ENCODE data around the gene TMEM245. TPM values are rescaled to one million over a fixed set of nuclear protein-coding genes. Genes with fewer than 3 reads are reported as not detected.

The TMEM245 gene
- total and polyA plus RNA-seq, 10 of the 15 experiments (the other 5 are each of a cell fraction or from before 2014, with no cell fraction given), result 7.4 to 36.1 (median 19.0) TPM

DNA sequence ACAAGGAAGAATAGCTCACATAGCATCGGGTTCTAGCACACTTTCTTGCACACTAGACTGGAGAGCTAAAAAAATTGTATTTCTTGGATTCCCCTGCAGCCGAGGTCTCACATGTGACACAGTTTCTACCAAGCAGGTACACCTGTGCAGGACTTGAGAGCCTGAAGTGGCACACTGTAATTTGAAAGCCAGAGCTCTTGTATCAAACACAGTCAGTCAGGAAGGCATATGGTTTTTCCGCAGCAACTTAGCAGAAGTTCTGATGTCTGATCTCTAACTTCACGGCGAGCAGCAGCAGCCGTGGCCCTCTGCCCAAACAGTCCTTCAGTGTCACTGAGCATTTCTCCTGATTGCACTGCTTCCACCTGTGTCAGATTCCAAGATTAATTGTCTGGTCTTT is 25.5 kb downstream of the TMEM245 start:
- no peaks in the 10 kb centered on the region for H3K9me3 ChIP-seq (replicated peaks; ENCODE audit: control insufficient read depth, insufficient read depth, low read length)
- TF ChIP-seq SMC3 (IDR thresholded peaks at IDR 0.05; ENCODE audit: borderline replicate concordance, low read length) (no peak), NR2F1 (conservative IDR thresholded peaks at IDR 0.05) (no peak), RUNX3 (IDR thresholded peaks at IDR 0.05; ENCODE audit: low read length) (no peak), NFIC (IDR thresholded peaks at IDR 0.05; ENCODE audit: low read depth, low read length) (no peak), ZSCAN29 (IDR thresholded peaks at IDR 0.05) (no peak), RELA (IDR thresholded peaks at IDR 0.05; ENCODE audit: borderline replicate concordance, partially characterized antibody) (no peak), SMAD1 (IDR thresholded peaks at IDR 0.05; ENCODE audit: low read depth, partially characterized antibody) (no peak), RBBP5 (conservative IDR thresholded peaks at IDR 0.05) (no peak), EED (IDR thresholded peaks at IDR 0.05; ENCODE audit: low read depth) (no peak), CHD2 (IDR thresholded peaks at IDR 0.05; ENCODE audit: borderline replicate concordance, low read depth, low read length) (no peak), SREBF1 (IDR thresholded peaks at IDR 0.05; ENCODE audit: low read length) (no peak), BMI1 (IDR thresholded peaks at IDR 0.05; ENCODE audit: borderline replicate concordance) (no peak), BACH1 (IDR thresholded peaks at IDR 0.05; ENCODE audit: borderline replicate concordance) (no peak), SIX5 (IDR thresholded peaks at IDR 0.05; ENCODE audit: low read depth, low read length, severe bottlenecking) (no peak), SP1 (IDR thresholded peaks at IDR 0.05; ENCODE audit: low read depth, low read length) (no peak), TBL1XR1 (IDR thresholded peaks at IDR 0.05; ENCODE audit: low read depth, low read length) (no peak), CREB1 (IDR thresholded peaks at IDR 0.05; ENCODE audit: low read depth) (no peak), PAX5 (IDR thresholded peaks at IDR 0.05; ENCODE audit: borderline replicate concordance, low read depth, low read length) (no peak)
- TF ChIP-seq, protein P1, sequence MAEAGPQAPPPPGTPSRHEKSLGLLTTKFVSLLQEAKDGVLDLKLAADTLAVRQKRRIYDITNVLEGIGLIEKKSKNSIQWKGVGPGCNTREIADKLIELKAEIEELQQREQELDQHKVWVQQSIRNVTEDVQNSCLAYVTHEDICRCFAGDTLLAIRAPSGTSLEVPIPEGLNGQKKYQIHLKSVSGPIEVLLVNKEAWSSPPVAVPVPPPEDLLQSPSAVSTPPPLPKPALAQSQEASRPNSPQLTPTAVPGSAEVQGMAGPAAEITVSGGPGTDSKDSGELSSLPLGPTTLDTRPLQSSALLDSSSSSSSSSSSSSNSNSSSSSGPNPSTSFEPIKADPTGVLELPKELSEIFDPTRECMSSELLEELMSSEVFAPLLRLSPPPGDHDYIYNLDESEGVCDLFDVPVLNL (IDR thresholded peaks at IDR 0.05; ENCODE audit: low read depth, low read length), result no peak
- TF ChIP-seq, protein P2, sequence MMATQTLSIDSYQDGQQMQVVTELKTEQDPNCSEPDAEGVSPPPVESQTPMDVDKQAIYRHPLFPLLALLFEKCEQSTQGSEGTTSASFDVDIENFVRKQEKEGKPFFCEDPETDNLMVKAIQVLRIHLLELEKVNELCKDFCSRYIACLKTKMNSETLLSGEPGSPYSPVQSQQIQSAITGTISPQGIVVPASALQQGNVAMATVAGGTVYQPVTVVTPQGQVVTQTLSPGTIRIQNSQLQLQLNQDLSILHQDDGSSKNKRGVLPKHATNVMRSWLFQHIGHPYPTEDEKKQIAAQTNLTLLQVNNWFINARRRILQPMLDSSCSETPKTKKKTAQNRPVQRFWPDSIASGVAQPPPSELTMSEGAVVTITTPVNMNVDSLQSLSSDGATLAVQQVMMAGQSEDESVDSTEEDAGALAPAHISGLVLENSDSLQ (IDR thresholded peaks at IDR 0.05), result no peak
- DNase-seq (ENCODE audit: low read depth, low spot score), result no peak
- no peak for ATAC-seq
- intact Hi-C loops (cut with micrococcal nuclease; ENCODE audit: unreplicated experiment), result no loop called here
- POLR2A ChIA-PET, result no interaction called here
- no TSS peak for BruUV-seq (replicated peaks)
- CTCF ChIA-PET, result no interaction called here
- WGBS (ENCODE audit: insufficient coverage, insufficient replicate concordance, low lambda C conversion rate, missing lambda C conversion rate), result 97% methylated on average over 6 of the region's 6 CpGs
- peaks cover 26% of the 10 kb centered on the region for H3K79me2 ChIP-seq (ENCODE audit: control insufficient read depth, insufficient read depth, low read length)
- no peaks in the 10 kb centered on the region; the same call in 1 of the 2 replicates for H4K20me1 ChIP-seq (ENCODE audit: control insufficient read depth, insufficient read depth)
- no peak overlapping the region for H2AFZ ChIP-seq (ENCODE audit: control insufficient read depth, low read depth, low read length)
- H3K36me3 ChIP-seq (ENCODE audit: control insufficient read depth in 2 of 2, insufficient read depth in 2 of 2, low read length in 1 of 2), result peaks cover 1 to 17% of the 10 kb centered on the region in 2 experiments
- no peak overlapping the region for H3K9ac ChIP-seq (ENCODE audit: control insufficient read depth, insufficient read depth, low read length)
- no peak overlapping the region for H3K27ac ChIP-seq (ENCODE audit: control insufficient read depth, insufficient read depth)
- no peaks in the 10 kb centered on the region for H3K27me3 ChIP-seq (replicated peaks in 1 of 2; ENCODE audit: control insufficient read depth in 2 of 2, insufficient read depth in 2 of 2, low read length in 1 of 2)
- SMC1A ChIA-PET (ENCODE audit: uncharacterized antibody, unreplicated experiment), result interaction anchor here (0.7 to 1.1 kb wide), 2 partner anchors 15 to 26 kb away, joined by 3 read pairs; partner anchors contain the start of gene TMEM245
- H3K4me2 ChIP-seq (ENCODE audit: control insufficient read depth, insufficient read depth), result no peak overlapping the region
- in situ Hi-C loops (cut with MboI), result no loop called here
- no peak overlapping the region for H3K4me3 ChIP-seq
- no peak for FAIRE-seq
- RAD21 ChIA-PET (ENCODE audit: unreplicated experiment), result no interaction called here
- H3K4me1 ChIP-seq (ENCODE audit: control insufficient read depth, insufficient read depth, low read length), result peaks cover 17% of the 10 kb centered on the region
